C4-2B (cell line): Measurements from ENCODE around the gene TSPEAR.

Source experiments
- ZFX ChIP-seq: fragments of 450-650 bp; IDR thresholded peaks from 2 replicates; pipeline ENCODE4 v1.6.1; 2017
- TF ChIP-seq, protein P1 (sequence below): fragments of 450-650 bp; conservative IDR thresholded peaks from 2 replicates; pipeline ENCODE4 v1.5.1; 2017; ENCODE audit warnings: mild to moderate bottlenecking

DNA sequence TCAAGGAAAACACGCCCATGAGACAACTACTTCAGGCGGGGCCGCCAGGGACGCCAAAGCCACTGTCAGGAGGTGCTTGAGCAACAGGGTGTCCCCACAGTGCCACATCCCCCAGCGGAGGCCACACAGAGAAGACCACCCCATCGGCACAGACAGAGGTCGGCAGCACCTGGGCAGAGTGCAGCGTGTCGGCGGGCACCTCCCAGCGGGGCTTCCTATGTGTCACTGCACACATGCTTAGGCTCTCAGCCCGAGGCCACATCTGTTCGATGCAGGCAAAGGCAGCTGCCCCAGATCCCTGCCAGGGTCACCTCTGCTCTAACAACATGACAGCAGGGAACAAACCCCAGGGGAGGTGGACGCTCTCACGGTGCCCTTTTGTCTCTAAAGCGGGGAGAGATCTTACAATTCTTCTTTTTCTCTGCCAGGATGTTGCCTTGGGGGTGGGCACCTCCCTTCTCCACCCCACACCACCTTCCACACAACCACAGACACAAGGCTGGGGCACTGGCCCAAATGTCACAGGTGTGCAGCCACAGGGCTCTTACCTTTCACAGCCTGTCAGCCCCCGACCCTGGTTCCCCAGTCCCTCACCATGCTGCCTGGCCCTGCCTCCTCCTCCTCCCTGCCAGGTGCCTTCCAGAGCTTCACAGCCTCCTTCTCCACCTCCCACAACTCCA is 95.3 kb downstream of the TSPEAR start:
- TF ChIP-seq, protein P1, sequence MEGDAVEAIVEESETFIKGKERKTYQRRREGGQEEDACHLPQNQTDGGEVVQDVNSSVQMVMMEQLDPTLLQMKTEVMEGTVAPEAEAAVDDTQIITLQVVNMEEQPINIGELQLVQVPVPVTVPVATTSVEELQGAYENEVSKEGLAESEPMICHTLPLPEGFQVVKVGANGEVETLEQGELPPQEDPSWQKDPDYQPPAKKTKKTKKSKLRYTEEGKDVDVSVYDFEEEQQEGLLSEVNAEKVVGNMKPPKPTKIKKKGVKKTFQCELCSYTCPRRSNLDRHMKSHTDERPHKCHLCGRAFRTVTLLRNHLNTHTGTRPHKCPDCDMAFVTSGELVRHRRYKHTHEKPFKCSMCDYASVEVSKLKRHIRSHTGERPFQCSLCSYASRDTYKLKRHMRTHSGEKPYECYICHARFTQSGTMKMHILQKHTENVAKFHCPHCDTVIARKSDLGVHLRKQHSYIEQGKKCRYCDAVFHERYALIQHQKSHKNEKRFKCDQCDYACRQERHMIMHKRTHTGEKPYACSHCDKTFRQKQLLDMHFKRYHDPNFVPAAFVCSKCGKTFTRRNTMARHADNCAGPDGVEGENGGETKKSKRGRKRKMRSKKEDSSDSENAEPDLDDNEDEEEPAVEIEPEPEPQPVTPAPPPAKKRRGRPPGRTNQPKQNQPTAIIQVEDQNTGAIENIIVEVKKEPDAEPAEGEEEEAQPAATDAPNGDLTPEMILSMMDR: no peak
- TF ChIP-seq ZFX: no peak
